Thoracic aorta (tissue), 2 donors: ENCODE measurements around the gene PI4KB. TPM values are rescaled to one million over a fixed set of nuclear protein-coding genes. Genes with fewer than 3 reads are reported as not detected.

ENCODE experiments used
- ATAC-seq: fragments of 150-250 bp; one replicate; pipeline ENCODE4 v1.8.0; 2017; ENCODE audit warnings: low read depth; ENCODE audit not compliant: insufficient number of reproducible peaks, low FRiP score
- DNase-seq: peaks from one replicate; pipeline ENCODE4 v3.0.0-alpha.2; 2020; ENCODE audit warnings: low spot score
- H3K27ac ChIP-seq, 2 donors: fragments of 200-600 bp; sonication (generic); 1 replicate in 1 of 2; 2 replicates in 1 of 2; pipeline ENCODE4 v1.5.1; 2016; ENCODE audit warnings: mild to moderate bottlenecking in 2 of 2, moderate library complexity in 2 of 2
- H3K27me3 ChIP-seq: fragments of 200-600 bp; sonication (generic); replicated peaks from 2 replicates; pipeline ENCODE4 v1.6.0; 2016; ENCODE audit warnings: mild to moderate bottlenecking; ENCODE audit not compliant: insufficient read depth
- H3K36me3 ChIP-seq: fragments of 200-600 bp; sonication (generic); one replicate; pipeline ENCODE4 v1.5.1; 2016
- H3K4me1 ChIP-seq, 2 donors: fragments of 200-600 bp; sonication (generic); 1 replicate in 1 of 2; 2 replicates in 1 of 2; pipeline versions ENCODE4 v1.5.1 to v1.6.0; 2016; ENCODE audit warnings: low read depth in 2 of 2, mild to moderate bottlenecking in 1 of 2; ENCODE audit not compliant: control insufficient read depth in 1 of 2
- H3K4me3 ChIP-seq: fragments of 200-600 bp; sonication (generic); 2 replicates; pipeline ENCODE4 v1.5.1; 2016; ENCODE audit warnings: mild to moderate bottlenecking
- H3K9me3 ChIP-seq: fragments of 200-600 bp; sonication (generic); 2 replicates; pipeline ENCODE4 v1.5.1; 2016
- total RNA-seq, 2 donors: library from RNA; depleted of rRNA; stranded (reverse); fragments of >200 nt; gene quantifications; one replicate each; pipeline versions ENCODE4 v1.1.0 to v1.2.3, GENCODE V29; 2016
- TF ChIP-seq, protein P1 (sequence below): fragments of 200-600 bp; sonication (generic); IDR thresholded peaks from one replicate; pipeline ENCODE4 v1.5.1; 2019; ENCODE audit warnings: antibody characterized with exemption

The PI4KB gene
- total RNA-seq, 2 donors from 2014 or later = 60.1 to 63.1 TPM

GRCh38 chr1:151289991-151290708 lies 37.1 kb downstream of the PI4KB start:
- ATAC-seq (no peak), DNase-seq (no peak)
- H3K36me3 ChIP-seq = peaks cover 87% of the 10 kb centered on the region
- no peak overlapping the region for H3K27ac ChIP-seq
- no peak overlapping the region for H3K4me3 ChIP-seq
- H3K4me1 ChIP-seq = no peaks in the 10 kb centered on the region
- H3K27me3 ChIP-seq = no peaks in the 10 kb centered on the region
- TF ChIP-seq, protein P1, sequence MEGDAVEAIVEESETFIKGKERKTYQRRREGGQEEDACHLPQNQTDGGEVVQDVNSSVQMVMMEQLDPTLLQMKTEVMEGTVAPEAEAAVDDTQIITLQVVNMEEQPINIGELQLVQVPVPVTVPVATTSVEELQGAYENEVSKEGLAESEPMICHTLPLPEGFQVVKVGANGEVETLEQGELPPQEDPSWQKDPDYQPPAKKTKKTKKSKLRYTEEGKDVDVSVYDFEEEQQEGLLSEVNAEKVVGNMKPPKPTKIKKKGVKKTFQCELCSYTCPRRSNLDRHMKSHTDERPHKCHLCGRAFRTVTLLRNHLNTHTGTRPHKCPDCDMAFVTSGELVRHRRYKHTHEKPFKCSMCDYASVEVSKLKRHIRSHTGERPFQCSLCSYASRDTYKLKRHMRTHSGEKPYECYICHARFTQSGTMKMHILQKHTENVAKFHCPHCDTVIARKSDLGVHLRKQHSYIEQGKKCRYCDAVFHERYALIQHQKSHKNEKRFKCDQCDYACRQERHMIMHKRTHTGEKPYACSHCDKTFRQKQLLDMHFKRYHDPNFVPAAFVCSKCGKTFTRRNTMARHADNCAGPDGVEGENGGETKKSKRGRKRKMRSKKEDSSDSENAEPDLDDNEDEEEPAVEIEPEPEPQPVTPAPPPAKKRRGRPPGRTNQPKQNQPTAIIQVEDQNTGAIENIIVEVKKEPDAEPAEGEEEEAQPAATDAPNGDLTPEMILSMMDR = no peak
- H3K9me3 ChIP-seq = no peaks in the 10 kb centered on the region

- Histone ChIP-seq H3K4me3 (no peak overlapping the region), H3K27ac (no peak overlapping the region), H3K36me3 (peaks cover 80% of the 10 kb centered on the region), H3K4me1 (peaks cover 0 to under 1% of the 10 kb centered on the region in 2 donors), H3K27me3 (no peaks in the 10 kb centered on the region), H3K9me3 (no peaks in the 10 kb centered on the region)
- ATAC-seq (no peak), DNase-seq (no peak)
- TF ChIP-seq, protein P1 = no peak
Observed at GRCh38 chr1:151289080-151289935, 37.9 kb downstream of the PI4KB start.

DNA sequence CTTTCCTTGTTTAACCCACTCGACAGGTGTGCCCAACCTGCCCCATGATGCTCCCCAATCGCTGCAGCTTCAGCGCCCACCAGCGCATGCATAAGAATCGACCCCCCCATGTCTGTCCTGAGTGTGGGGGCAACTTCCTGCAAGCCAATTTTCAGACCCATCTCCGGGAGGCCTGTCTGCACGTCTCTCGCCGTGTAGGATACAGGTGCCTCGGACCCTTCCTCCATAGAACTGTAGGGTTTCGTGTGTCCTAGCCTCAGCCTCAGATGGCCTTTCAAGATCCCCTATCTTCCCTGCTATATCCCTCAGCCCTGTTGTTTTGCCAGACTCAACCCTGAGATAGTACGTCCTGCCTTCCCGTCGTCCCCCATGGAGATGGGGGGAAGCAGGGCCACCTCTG lies 38.7 kb downstream of the PI4KB start:
- TF ChIP-seq, protein P1 = no peak
- Histone ChIP-seq H3K4me1 (peaks cover 6 to 9% of the 10 kb centered on the region in 2 donors), H3K27ac (no peak overlapping the region), H3K9me3 (no peaks in the 10 kb centered on the region), H3K4me3 (no peak overlapping the region), H3K36me3 (peaks cover 72% of the 10 kb centered on the region), H3K27me3 (no peaks in the 10 kb centered on the region)
- no peak for DNase-seq
- no peak for ATAC-seq

GRCh38 chr1:151287767-151288500 lies 39.3 kb downstream of the PI4KB start:
- TF ChIP-seq, protein P1 = no peak
- ATAC-seq (no peak), DNase-seq (no peak)
- Histone ChIP-seq H3K36me3 (peaks cover 67% of the 10 kb centered on the region), H3K27me3 (no peaks in the 10 kb centered on the region), H3K4me3 (no peak overlapping the region), H3K4me1 (peaks cover 11 to 14% of the 10 kb centered on the region in 2 donors), H3K27ac (no peak overlapping the region), H3K9me3 (no peaks in the 10 kb centered on the region)

DNA sequence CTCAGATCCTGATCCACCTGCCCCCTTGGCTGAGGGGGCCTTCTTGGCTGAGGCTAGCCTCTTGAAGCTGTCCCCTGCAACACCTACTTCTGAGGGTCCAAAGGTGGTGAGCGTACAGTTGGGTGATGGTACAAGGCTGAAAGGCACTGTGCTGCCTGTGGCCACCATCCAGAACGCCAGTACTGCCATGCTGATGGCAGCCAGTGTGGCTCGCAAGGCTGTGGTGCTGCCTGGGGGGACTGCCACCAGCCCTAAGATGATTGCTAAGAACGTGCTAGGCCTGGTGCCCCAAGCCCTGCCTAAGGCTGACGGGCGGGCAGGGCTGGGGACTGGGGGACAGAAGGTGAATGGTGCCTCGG lies 39.9 kb downstream of the PI4KB start:
- Histone ChIP-seq H3K27me3 (no peaks in the 10 kb centered on the region), H3K27ac (no peak overlapping the region), H3K36me3 (peaks cover 61% of the 10 kb centered on the region), H3K4me3 (no peak overlapping the region), H3K4me1 (peaks cover 11 to 14% of the 10 kb centered on the region in 2 donors), H3K9me3 (no peaks in the 10 kb centered on the region)
- no peak for ATAC-seq
- TF ChIP-seq, protein P1 = no peak
- no peak for DNase-seq
